Inferior parietal cortex (tissue), 1 donor: Measurements from ENCODE around the gene ARHGAP45.
"Not testable (repeated sequence)": the region's sequence is repeated elsewhere in the genome, so short reads cannot be mapped to it uniquely, and the experiment has no call there.

ENCODE experiments used
- DNase-seq: peaks from one replicate; pipeline ENCODE4 v3.0.0-alpha.2; 2016; ENCODE audit errors: extremely low spot score

Gene ARHGAP45

GRCh38 chr19:1115646-1116420, 48.9 kb downstream of the ARHGAP45 start:
- DNase-seq = no peak

- DNase-seq = no peak
Observed at GRCh38 chr19:1116726-1117581, 50.0 kb downstream of the ARHGAP45 start.

DNA sequence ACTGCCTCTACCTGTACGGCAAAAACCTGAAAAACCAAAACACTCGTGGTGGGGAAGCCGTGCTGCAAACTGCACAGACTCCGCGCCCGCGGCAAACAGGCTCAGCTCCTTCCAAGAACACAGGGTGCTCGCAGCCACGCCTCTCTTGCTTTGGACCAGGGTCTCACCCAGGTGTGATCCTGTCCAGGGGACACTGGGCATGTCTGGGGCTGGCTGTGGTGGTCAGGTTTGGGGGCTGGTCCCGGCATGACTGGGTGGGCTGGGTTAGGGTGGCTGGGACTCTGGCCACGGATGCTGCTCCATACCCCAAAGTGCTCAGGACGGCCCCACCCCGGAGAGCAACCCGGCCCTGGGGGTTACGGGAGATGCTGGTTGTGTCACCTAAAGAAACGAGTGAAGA, 50.7 kb downstream of the ARHGAP45 start:
- DNase-seq = no peak

DNA sequence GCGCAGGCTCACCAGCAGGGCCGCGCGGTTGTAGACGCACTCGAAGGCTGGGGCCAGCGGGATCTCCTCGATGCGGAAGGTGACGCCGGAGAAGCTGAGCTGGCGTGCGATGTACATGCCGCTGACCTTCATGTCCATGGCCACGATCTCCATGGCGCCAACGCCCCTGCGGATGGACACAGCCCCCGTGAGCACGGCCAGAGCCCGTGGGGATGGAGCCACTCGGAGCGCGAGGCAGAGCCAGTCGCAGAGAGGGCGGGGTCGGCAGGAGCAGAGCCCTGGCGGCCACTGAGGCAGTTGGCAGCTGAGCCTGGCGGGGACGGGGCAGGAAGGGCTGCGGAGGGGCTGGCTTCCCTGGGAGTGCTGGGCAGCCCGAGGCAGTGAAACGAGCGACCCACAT, 52.0 kb downstream of the ARHGAP45 start:
- no peak for DNase-seq

- DNase-seq = no peak
Observed at GRCh38 chr19:1119475-1120217, 52.7 kb downstream of the ARHGAP45 start.

DNA sequence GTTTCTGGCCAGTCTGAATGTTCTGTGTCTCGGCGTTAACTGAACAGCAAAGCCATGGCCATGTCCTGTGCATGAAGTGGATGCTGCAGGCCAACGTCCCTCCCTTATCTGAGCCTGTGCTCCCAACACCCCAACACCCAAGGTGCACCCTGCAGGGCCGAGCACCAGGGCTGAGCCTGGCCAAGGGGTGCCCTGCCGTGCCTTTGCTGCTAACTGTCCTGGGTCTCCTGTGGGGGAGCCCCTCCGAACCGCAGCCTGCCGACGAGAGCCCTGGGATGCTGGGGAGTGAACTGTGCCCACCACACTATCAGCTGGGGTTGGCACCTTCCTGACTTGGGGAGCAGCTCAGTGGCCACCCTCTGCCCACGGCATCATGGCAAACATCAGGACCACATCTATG, 54.4 kb downstream of the ARHGAP45 start:
- no peak for DNase-seq

DNA sequence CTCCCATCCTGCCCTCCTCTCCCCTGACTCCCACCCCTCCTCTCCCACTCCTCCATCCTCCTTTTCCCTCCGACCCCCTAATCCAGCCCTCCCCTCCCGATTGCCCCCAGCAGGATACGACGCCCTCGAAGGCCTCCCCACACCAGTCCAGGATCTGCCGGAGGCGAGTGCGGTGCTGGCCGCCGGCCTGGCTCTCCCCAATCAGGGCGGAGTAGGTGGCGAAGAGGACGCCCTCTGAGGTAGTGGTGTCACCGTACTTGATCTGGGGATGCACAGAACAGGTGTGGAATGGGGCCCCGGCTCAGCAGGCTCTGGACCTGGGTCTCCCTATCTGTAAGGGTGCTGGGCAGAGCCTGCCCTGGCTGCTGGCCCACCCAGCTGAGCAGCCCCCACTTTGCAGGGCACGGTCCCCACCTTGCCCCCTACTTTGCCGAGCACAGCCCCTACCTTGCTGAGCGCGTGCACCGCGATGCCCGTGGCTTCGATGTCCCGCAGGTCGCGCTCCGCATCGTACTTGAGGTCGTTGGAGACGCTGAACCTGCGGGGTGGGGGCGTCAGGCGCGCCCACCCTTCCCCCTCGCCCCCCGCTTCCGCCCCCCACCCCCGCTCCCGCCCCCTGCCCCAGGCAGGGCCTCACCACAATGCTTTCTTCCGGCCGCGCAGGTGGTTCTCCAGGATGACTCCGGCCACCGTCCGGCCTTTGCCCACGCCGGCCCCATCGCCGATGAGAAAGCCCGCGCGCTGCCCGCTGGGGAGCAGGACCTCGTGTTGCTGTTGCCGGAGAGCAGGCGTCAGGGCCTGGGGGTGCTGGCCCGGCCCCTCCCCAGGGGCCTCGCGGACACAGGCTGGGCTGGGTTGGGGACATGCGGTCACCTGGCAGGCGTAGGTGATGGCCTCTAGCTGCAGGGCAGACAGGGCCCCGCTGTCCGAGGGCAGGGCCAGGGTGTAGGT, 55.3 kb downstream of the ARHGAP45 start:
- no peak for DNase-seq

GRCh38 chr19:1122972-1123363, 56.0 kb downstream of the ARHGAP45 start:
- no peak for DNase-seq

DNA sequence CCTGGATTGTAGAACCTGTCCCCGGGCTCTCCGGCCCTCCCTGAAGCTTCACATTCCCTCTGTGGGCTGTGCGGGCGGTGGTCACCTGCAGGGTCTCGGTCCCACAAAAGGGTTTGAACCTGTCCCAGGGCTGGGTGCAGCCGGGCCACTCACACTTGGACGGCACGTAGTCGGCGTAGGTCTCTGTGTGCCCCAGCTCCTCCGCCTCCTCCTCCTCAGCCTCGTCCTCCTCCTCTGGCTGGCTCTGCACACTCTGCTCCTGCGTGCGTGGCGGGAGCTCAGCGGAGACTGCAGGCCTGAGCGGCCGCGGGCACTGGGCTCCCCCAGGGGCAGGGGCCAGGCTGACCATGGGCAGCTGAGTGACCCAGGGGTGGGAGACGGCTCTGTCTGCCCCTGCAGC, 56.4 kb downstream of the ARHGAP45 start:
- DNase-seq = no peak

GRCh38 chr19:1123885-1124677, 57.1 kb downstream of the ARHGAP45 start:
- no peak for DNase-seq

- DNase-seq = no peak
Observed at GRCh38 chr19:1125601-1126467, 58.9 kb downstream of the ARHGAP45 start.

DNA sequence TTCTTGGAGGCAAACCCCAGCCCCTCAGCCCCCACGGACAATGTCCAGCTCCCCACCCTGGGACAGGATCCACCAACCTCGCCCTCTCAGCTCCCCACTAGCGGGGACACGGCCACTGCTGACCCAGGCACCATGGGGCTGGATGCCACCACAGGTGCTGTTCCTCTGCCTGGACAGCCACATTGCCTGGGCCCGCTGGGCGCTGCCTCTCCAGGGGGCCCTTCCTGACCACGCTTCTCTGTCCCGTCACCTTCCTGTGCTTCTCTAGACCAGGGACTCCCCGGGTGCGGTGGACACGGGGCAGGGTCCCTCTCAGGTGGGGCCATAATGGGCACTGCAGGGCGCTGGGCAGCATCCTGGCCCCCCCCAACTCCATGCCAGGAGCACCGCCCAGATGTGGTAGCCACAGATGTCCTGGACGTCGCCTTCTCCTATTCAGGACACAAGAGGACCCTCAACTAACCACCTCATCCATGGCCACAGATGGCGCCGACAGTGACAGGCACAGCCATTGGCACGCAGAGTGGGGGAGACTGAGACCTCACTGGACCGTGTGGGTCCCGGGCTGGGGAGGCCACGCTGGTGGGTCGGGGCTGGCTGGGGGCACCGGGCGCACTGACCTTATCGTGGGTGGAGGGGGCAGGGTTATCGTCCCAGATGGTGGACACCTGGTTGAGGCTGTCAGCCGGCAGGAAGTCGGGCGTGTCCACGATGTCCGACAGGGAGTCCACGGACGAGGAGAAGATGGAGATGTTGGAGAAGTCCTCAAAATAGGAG, 60.2 kb downstream of the ARHGAP45 start:
- DNase-seq = no peak

GRCh38 chr19:1128106-1128505, 61.1 kb downstream of the ARHGAP45 start:
- DNase-seq = no peak

DNA sequence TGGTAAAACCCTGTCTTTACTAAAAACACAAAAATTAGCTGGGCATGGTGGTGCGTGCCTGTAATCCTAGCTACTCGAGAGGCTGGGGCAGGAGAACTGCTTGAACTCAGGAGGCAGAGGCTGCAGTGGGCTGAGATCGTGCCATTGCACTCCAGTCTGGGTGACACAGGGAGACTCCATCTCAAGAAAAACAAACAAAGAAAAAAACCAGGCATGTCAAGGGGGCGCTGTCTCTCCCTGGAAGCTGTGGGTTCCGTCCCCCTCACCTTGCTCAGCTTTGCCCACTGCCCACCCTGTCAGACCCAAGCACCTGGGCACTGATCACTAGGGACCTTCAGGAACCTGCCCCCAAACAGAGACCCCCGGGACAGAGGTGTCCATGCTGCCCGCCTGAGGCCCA, 62.1 kb downstream of the ARHGAP45 start:
- not testable (repeated sequence) for DNase-seq

DNA sequence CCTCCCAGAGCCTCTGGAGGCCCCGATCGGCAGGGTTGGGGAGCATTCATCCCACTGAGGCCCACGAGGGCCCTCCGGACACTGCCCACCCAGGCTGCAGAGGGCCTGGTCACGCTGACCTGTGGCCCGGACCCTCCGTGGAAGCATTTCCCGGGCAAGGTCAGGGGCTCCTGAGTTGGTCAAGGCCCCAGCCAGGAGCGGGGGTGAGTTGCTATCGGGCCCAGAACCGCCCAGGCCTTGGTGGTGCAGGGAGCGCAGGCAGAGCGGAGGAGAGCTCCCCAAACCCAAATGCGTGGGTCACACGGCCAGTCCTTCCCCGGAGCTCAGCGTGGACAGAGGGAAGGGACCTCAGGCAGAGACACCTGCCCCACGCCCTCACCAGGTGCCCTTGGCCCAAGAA, 62.6 kb downstream of the ARHGAP45 start:
- no peak for DNase-seq

DNA sequence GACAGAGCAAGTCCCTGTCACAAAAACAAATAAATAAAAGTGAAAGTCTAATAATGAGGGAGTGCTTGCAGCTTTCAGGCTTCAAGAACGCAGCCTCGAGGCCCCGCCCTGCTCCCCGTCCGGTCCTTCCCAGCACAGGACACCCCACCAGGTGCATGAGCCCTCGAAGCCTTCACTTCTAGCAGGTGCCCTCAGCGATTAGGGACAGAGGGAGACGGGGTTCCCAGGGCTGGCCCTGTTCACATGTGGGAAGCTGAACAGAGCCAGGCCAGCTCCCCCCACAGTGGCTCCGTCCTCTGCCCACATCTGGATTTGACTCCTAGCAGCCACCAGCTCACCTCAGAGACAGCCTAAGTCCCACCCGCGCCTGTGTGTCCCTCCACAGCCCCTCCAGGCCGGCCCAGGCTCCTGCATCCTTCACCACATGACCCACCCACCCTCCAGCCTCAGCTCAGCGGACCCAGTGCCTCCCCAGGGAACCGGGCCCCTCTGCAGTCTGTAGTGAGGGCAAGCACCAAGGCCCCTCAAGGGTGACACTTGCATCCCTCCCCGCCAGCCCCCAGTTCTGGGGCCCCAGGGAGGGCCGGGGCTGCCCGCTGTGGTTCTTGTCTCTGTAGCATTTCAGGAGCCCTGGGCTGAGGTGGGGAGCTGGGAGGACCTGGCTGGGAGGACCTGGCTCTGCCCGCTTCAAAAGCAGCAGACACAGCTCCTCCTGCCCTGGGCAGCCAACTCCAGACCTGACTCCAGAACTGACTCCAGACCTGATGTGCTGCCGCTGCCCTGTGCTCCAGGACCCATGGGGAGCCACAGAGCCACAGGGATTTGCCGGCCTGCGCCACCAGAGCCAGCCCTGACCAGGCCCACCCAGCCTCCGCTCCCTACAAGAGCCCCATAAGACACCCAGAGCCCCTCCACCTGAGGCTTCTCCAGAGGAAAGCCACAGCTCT, 64.1 kb downstream of the ARHGAP45 start:
- DNase-seq = no peak
